ENCODE data around the gene PTPN6.

DNA sequence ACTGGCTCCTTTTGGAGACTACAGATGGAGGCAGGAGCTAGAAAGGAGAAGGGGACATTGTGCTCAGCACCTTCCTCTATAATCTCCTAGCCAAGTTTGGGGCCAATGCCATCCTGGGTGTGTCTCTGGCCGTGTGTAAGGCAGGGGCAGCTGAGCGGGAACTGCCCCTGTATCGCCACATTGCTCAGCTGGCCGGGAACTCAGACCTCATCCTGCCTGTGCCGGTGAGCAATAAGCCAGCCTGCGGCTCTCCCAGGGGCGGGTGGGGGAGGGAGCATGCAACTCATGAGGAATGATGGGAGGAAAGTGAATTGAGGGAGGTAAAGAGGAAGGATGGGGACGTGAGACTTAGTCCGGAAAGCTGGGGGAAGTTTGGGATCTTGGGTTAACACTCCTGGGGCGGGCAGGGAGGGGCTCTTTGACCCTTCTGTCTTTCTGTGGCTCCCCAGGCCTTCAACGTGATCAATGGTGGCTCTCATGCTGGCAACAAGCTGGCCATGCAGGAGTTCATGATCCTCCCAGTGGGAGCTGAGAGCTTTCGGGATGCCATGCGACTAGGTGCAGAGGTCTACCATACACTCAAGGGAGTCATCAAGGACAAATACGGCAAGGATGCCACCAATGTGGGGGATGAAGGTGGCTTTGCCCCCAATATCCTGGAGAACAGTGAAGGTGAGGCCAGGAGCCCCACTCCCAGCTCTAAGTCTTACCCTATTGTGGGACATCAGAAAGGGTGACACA is 33.5 kb upstream of the PTPN6 start:
- TF ChIP-seq POLR2A (IDR thresholded peaks at IDR 0.05; ENCODE audit: low read length) (no peak), GATA1 (IDR thresholded peaks at IDR 0.05; ENCODE audit: low read depth, low read length) (no peak)

Measured in erythroblast (primary cell).